ENCODE measurements around the gene NRGN. TPM values are rescaled to one million over a fixed set of nuclear protein-coding genes. Genes with fewer than 3 reads are reported as not detected.

NRGN gene
- total RNA-seq, 4 donors from 2014 or later, result 1.0 to 3.2 (median 2.0) TPM

DNA sequence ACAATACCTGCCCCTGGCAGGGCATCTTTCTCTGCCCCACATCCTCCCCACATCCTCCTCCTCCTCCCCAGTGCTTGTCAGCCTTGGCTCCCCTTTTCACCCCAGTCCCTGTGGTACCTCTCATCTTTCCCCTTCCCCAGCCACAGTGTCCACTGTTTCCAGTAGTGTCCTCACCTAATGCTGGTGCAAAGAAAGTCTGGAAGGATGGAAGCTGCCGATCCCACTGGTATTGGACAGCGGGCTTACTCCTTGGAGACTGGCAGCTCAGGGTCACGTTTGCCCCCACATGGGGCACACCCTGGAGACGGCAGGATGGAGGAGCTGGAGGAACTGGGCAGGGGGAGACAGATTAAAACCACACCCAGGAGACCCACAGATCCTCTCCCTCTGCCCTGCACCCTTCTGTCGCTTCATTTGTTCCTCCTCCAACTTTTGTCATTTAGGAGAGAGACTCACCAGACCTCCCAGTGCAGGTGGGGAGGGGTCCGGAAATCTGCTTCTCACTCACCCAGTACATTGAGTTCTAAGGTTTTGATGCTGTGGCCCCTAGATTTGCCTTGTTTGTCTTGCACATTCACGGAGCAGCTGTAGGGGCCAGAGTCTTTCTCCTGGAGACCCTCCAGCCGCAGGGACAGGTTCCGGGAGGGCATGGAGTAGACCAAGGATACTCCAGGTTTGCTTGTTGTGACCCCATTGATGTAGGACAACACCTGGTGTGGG lies 16.5 kb downstream of the NRGN start:
- ATAC-seq (ENCODE audit: low FRiP score) (no peak), DNase-seq (ENCODE audit: low spot score) (no peak)
- TF ChIP-seq, protein P1, sequence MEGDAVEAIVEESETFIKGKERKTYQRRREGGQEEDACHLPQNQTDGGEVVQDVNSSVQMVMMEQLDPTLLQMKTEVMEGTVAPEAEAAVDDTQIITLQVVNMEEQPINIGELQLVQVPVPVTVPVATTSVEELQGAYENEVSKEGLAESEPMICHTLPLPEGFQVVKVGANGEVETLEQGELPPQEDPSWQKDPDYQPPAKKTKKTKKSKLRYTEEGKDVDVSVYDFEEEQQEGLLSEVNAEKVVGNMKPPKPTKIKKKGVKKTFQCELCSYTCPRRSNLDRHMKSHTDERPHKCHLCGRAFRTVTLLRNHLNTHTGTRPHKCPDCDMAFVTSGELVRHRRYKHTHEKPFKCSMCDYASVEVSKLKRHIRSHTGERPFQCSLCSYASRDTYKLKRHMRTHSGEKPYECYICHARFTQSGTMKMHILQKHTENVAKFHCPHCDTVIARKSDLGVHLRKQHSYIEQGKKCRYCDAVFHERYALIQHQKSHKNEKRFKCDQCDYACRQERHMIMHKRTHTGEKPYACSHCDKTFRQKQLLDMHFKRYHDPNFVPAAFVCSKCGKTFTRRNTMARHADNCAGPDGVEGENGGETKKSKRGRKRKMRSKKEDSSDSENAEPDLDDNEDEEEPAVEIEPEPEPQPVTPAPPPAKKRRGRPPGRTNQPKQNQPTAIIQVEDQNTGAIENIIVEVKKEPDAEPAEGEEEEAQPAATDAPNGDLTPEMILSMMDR (IDR thresholded peaks at IDR 0.05), result no peak

DNA sequence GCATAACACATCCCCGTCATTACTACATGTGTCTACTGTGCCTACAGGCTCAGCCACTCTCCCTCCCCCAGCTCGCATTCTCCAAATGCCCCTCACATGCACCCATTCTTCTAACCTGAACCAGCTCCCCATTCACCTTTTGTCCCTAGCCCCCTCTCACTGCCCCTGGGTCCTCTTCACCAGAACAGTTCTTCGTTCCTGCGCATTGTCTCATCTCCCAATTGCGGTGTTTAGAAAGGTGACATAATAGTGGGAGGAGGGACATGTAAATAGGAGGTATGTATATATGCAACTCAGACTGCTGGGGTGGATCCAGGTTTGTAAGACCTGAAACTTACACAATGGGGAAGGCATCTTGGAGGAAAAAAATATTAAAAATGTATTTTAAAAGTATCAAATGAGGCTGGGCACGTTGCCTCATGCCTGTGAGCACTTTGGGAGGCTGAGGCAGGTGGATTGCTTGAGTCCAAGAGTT lies 17.0 kb downstream of the NRGN start:
- ATAC-seq (ENCODE audit: low FRiP score) (no peak), DNase-seq (ENCODE audit: low spot score) (no peak)
- TF ChIP-seq, protein P1 (IDR thresholded peaks at IDR 0.05), result no peak

DNA sequence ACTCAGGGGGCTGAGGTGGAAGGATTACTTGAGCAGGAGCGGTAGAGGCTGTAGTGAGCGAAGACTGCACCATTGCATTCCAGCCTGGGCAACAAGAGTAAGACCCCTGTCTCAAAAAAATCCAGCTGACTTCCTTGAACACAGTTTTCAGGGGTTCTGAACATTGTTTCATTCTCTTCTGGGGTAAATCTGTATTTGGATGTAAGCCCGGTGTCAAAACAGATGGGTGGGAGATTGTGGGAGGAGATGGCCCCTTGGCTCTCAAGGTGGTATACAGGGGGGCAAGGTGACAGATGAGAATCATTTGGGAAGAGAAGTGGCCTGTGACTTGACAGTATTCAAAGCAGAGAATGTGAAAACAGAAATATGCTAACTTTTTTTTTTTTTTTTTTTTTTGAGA lies 17.6 kb downstream of the NRGN start:
- TF ChIP-seq, protein P1 (IDR thresholded peaks at IDR 0.05), result no peak
- DNase-seq (ENCODE audit: low spot score), result no peak
- ATAC-seq (ENCODE audit: low FRiP score), result no peak

DNA sequence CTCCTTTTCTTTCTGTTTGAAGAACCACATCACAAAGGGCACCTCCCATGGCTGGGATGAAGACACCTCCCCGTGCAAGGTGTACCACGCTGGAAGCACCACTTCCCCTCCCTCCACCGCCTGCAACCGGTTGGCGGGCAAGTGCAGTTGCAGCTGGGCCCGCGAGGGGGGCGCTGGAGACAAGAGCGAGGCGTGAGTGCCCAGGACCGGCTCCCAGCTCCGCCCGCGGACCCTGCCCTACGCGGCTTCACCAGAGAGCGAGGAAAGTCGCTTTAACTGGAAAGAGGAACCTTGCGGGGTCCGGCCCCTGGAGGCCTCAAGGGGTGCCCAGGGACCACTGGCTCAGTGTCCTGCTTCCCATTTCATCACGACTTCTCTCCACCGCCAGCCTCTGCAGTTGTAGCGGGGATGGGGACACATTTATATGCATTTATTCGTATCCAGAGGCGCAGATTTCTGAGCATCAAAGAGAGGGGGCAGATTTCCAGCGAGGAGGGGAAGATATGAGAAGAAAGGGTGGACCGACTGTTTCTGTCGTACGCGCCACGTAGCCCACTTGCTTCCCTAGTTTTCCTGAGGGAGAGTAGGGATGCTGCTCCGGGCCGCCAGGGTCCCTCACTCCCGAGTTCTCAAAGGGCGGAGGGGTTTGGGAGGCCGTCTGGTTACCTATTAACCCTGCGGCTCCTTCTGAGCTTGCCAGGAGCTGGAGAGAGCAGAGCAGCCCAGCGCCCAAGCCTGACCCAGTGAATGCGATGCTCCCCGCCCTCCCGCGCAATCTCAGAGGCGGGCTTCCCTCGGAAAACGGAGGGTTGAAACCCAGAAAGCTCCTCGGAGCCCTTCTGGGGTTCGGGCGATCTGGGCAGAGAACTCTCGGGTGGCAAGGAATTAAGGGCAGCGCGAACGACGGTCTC lies 18.9 kb downstream of the NRGN start:
- no peak for DNase-seq (ENCODE audit: low spot score)
- peak; percentile 79 for ATAC-seq (ENCODE audit: low FRiP score)
- TF ChIP-seq, protein P1 (IDR thresholded peaks at IDR 0.05), result peak in 1 of 3 donors; percentile 50

DNA sequence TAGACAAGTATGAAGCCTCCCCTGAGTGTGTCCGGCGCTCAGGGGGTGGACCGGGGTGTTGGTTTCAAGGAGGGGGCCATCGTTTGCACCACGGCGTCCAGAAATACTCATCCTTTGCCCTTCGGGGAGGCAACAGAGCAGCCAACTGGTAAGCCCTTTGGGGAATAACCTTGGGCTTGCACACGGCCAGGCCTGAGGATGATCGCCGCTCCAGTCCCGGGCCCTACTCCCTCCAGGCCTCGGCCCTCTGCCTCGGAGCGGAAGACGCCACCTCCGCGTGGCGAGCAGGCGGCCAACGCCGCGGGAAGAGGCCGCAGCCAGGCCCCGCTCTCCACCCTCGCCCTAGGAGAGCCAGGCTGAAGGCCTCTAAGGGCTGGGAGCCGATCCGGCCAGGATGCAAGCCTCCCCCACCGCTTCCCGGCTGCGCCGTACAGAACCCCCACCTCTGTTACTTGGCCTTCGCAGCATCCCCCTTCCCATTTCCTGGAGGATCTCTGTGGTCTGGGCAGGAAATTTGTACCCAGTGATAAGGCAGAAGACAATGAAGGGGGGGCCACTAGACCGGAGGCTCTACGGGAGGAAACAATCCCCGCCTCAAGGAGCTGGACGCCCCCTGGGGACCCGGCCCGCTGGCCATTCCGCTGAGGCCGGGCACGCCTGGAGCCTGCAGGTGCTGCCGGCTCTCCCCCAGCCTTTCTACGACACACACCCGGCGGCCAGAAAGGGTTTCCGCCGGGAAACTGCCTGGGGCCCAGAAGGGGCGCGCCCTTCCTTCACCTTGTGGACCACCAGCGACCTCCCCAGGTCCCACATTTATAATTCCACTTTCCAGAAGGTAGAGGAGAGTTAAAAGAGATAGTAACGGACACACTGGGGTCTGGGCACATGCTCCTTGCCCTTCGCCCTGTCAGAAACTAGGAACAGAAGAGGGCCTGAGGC lies 19.8 kb downstream of the NRGN start:
- TF ChIP-seq, protein P1 (IDR thresholded peaks at IDR 0.05), result no peak
- DNase-seq (ENCODE audit: low spot score) (no peak), ATAC-seq (ENCODE audit: low FRiP score) (no peak)

DNA sequence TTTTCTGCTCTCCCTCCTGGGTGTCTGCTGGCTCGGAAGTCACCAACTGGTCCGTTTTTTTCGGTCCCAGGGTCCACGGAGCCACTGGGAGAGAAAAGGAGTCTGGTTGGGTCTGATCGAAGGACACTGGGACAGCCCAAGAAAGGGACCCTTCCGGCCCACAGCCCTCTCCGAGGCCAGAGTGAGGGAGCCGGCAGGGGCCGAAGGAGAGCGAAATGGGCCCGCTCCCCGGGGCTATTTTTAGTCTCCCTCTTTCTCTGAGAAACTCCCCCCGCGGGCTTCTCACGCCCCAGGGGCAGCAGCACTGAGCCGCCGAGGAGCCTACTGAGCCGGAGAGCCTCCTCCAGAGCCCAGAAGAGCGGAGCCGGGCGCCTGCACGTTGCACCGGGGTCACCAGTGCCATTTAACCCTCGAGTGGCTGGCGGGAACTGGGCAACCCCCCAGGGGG lies 20.5 kb downstream of the NRGN start:
- ATAC-seq (ENCODE audit: low FRiP score) (no peak), DNase-seq (ENCODE audit: low spot score) (no peak)
- TF ChIP-seq, protein P1 (IDR thresholded peaks at IDR 0.05), result no peak

All from omental fat pad (tissue), 4 donors.